ENCODE measurements around the gene S100A12. TPM values are rescaled to one million over a fixed set of nuclear protein-coding genes. Genes with fewer than 3 reads are reported as not detected.
"Not testable (repeated sequence)": the region's sequence is repeated elsewhere in the genome, so short reads cannot be mapped to it uniquely, and the experiment has no call there.

S100A12 gene
- total RNA-seq, 1 experiment from 2014 or later, result not detected

DNA sequence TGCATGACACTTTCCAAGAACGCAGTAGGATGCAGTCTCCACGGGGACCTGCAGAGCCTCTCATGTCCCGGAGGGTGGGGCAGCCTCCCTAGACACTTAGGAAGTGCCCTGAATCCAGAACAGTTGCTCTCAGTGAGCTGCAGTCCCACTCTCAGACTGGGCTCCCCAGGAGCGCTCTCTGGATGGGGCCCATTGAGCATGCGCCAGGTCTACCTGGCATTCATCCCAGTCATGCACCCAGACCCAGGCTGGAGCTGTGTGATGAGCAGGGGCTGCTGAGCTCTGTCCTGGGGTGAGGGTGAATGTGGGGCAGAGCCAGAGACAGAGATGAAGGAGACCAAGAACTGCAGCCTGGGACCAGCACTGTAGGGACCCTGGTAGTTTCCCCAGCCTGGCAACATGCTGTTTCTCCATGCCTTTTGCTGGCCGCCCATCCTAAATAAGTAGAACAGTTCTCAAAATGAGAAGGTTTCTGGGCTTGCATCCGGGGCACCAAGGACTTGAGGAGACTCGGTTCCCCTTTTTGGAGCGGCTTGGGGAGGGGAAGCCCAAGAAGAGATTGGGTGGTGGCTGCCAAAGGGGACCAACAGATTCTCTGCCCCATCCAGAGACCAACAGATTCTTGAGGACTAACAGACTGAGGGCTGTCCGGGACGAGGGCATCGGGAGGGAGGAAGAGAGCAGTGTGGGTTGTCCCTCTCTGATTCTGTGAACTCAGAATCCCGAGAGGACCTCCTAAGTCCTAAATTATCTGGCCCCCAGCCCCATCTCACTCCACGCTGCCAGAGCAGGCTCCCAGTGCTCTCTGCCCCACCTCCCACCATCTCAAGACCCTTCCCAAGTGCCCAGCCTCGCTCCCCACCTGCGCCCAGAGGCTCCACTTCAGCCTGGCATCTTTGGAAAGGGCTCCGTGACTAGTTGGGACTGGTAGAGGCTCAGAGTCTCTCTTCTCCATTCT is 25.8 kb downstream of the S100A12 start:
- Mint-ChIP-seq H3K9me3 (ENCODE audit: unreplicated experiment) (no peaks in the 10 kb centered on the region), H3K4me1 (ENCODE audit: low read depth, unreplicated experiment) (peaks cover under 1% of the 10 kb centered on the region), H3K27ac (ENCODE audit: unreplicated experiment) (no peak overlapping the region), H3K27me3 (ENCODE audit: insufficient read depth, unreplicated experiment) (peaks cover 9% of the 10 kb centered on the region), H3K36me3 (ENCODE audit: insufficient read depth, unreplicated experiment) (no peaks in the 10 kb centered on the region), H3K4me3 (ENCODE audit: unreplicated experiment) (no peak overlapping the region)
- no peak for DNase-seq
- H3K36me3 ChIP-seq (ENCODE audit: control insufficient read depth, insufficient read depth, low read length), result no peaks in the 10 kb centered on the region
- no peak for TF ChIP-seq CTCF (IDR thresholded peaks at IDR 0.05; ENCODE audit: insufficient read depth in 1 of 2, low read depth in 1 of 2, low read length in 1 of 2, severe bottlenecking in 1 of 2, unreplicated experiment in 1 of 2)
- H3K9me3 ChIP-seq, result no peaks in the 10 kb centered on the region
- intact Hi-C loops (cut with micrococcal nuclease; ENCODE audit: unreplicated experiment), result loop anchor here (5.0 to 10.0 kb wide), 2 partner anchors 215 to 398 kb away; partner anchors contain the start of gene S100A2
- BruUV-seq (replicated peaks), result no TSS peak
- ChIA-PET POLR2A (no interaction called here), CTCF (interaction anchor here (1.4 to 1.5 kb wide), 2 partner anchors 12 to 146 kb away, joined by 3 to 4 read pairs; no protein-coding TSS in a partner anchor)
- H3K4me3 ChIP-seq (ENCODE audit: low read depth, low read length), result no peak overlapping the region
- no peaks in the 10 kb centered on the region for H3K4me1 ChIP-seq
- no peaks in the 10 kb centered on the region for H3K27me3 ChIP-seq (replicated peaks; ENCODE audit: control insufficient read depth, insufficient read depth, low read length)

- no peak for DNase-seq
- POLR2A ChIA-PET, result no interaction called here
- Mint-ChIP-seq H3K9me3 (ENCODE audit: unreplicated experiment) (no peaks in the 10 kb centered on the region), H3K4me3 (ENCODE audit: unreplicated experiment) (no peak within 1 kb of the TSS), H3K36me3 (ENCODE audit: insufficient read depth, unreplicated experiment) (no peaks in the 10 kb centered on the region), H3K27me3 (ENCODE audit: insufficient read depth, unreplicated experiment) (peaks cover 9% of the 10 kb centered on the region), H3K4me1 (ENCODE audit: low read depth, unreplicated experiment) (peaks cover 10% of the 10 kb centered on the region), H3K27ac (ENCODE audit: unreplicated experiment) (no peak within 1 kb of the TSS)
- CTCF ChIA-PET, result interaction anchor here (1.1 to 1.5 kb wide), 3 partner anchors 11 to 147 kb away, joined by 3 to 4 read pairs (median 4); partner anchors contain the start of gene PGLYRP3
- H3K4me1 ChIP-seq, result peaks cover 7% of the 10 kb centered on the region; the same call in 1 of the 2 replicates
- H3K27me3 ChIP-seq (replicated peaks; ENCODE audit: control insufficient read depth, insufficient read depth, low read length), result no peaks in the 10 kb centered on the region
- intact Hi-C loops (cut with micrococcal nuclease; ENCODE audit: unreplicated experiment), result no loop called here
- H3K9me3 ChIP-seq, result no peaks in the 10 kb centered on the region
- no peaks in the 10 kb centered on the region for H3K36me3 ChIP-seq (ENCODE audit: control insufficient read depth, insufficient read depth, low read length)
- no TSS peak for BruUV-seq (replicated peaks)
- TF ChIP-seq CTCF (IDR thresholded peaks at IDR 0.05; ENCODE audit: insufficient read depth in 1 of 2, low read depth in 1 of 2, low read length in 1 of 2, severe bottlenecking in 1 of 2, unreplicated experiment in 1 of 2), result no peak
- no peak within 1 kb of the TSS for H3K4me3 ChIP-seq (ENCODE audit: low read depth, low read length)
These were observed 26.7 kb downstream of the S100A12 start, which contains the start of gene PGLYRP4 for GRCh38 chr1:153348511-153349362. Gene PGLYRP4, minus strand, starts transcription at chr1:153348841. Its CDS starts 909 bp downstream, at chr1:153347932.

- intact Hi-C loops (cut with micrococcal nuclease; ENCODE audit: unreplicated experiment), result no loop called here
- ChIA-PET CTCF (interaction anchor here (1.1 to 1.5 kb wide), 2 partner anchors 10 to 35 kb away, joined by 3 to 4 read pairs; partner anchors contain the start of gene PGLYRP3), POLR2A (no interaction called here)
- no peak for DNase-seq
- no peak for TF ChIP-seq CTCF (IDR thresholded peaks at IDR 0.05; ENCODE audit: insufficient read depth in 1 of 2, low read depth in 1 of 2, low read length in 1 of 2, severe bottlenecking in 1 of 2, unreplicated experiment in 1 of 2)
- Mint-ChIP-seq H3K36me3 (ENCODE audit: insufficient read depth, unreplicated experiment) (no peaks in the 10 kb centered on the region), H3K27me3 (ENCODE audit: insufficient read depth, unreplicated experiment) (peaks cover 9% of the 10 kb centered on the region), H3K9me3 (ENCODE audit: unreplicated experiment) (no peaks in the 10 kb centered on the region), H3K4me1 (ENCODE audit: low read depth, unreplicated experiment) (peaks cover 17% of the 10 kb centered on the region), H3K27ac (ENCODE audit: unreplicated experiment) (no peak overlapping the region), H3K4me3 (ENCODE audit: unreplicated experiment) (no peak overlapping the region)
- Histone ChIP-seq H3K9me3 (no peaks in the 10 kb centered on the region), H3K36me3 (ENCODE audit: control insufficient read depth, insufficient read depth, low read length) (no peaks in the 10 kb centered on the region), H3K4me3 (ENCODE audit: low read depth, low read length) (no peak overlapping the region), H3K4me1 (peaks cover 15% of the 10 kb centered on the region), H3K27me3 (replicated peaks; ENCODE audit: control insufficient read depth, insufficient read depth, low read length) (no peaks in the 10 kb centered on the region)
- no TSS peak for BruUV-seq (replicated peaks)
These were observed 27.6 kb downstream of the S100A12 start for GRCh38 chr1:153347856-153348255.

DNA sequence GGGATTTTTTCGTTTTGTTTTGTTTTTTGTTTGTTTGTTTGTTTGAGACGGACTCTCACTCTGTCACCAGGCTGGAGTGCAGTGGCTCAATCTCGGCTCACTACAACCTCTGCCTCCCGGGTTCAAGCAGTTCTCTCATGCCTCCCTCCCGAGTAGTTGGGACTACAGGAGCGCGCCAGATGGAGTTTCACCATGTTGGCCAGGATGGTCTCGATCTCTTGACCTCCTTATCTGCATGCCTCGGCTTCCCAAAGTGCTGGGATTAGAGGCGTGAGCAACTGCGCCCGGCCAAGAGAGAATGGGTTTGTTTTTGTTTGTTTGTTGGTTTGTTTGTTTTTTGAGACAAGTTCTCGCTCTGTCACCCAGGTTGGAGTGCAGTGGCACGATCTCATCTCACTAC is 28.4 kb downstream of the S100A12 start:
- H3K36me3 Mint-ChIP-seq (ENCODE audit: insufficient read depth, unreplicated experiment); DNase-seq; H3K27ac Mint-ChIP-seq (ENCODE audit: unreplicated experiment); H3K27me3 Mint-ChIP-seq (ENCODE audit: insufficient read depth, unreplicated experiment); H3K4me3 ChIP-seq (ENCODE audit: low read depth, low read length); H3K36me3 ChIP-seq (ENCODE audit: control insufficient read depth, insufficient read depth, low read length); H3K4me3 Mint-ChIP-seq (ENCODE audit: unreplicated experiment); intact Hi-C loops (cut with micrococcal nuclease; ENCODE audit: unreplicated experiment); H3K9me3 Mint-ChIP-seq (ENCODE audit: unreplicated experiment); H3K27me3 ChIP-seq (replicated peaks; ENCODE audit: control insufficient read depth, insufficient read depth, low read length); POLR2A ChIA-PET; CTCF ChIA-PET; H3K9me3 ChIP-seq; BruUV-seq (replicated peaks): not testable (repeated sequence)
- H3K4me1 ChIP-seq, result peaks cover 22% of the 10 kb centered on the region
- H3K4me1 Mint-ChIP-seq (ENCODE audit: low read depth, unreplicated experiment), result peaks cover 25% of the 10 kb centered on the region

Measured in Caco-2 (cell line).